Measurements from ENCODE around the gene COLEC12. TPM values are rescaled to one million over a fixed set of nuclear protein-coding genes. Genes with fewer than 3 reads are reported as not detected.

The COLEC12 gene
- total RNA-seq, 2 experiments from 2014 or later, result not detected

- no peak overlapping the region for H3K27ac Mint-ChIP-seq
- Histone ChIP-seq H3K4me1 (ENCODE audit: insufficient read depth, low read length) (peaks cover 5% of the 10 kb centered on the region), H3K27me3 (ENCODE audit: control insufficient read depth in 1 of 2, insufficient read depth in 2 of 2, low read length in 2 of 2) (peaks cover 13 to 39% of the 10 kb centered on the region in 2 experiments), H3K9me3 (ENCODE audit: control insufficient read depth in 1 of 2, insufficient read depth in 1 of 2, low read length in 2 of 2) (no peaks in the 10 kb centered on the region), H3K27ac (ENCODE audit: low read depth in 1 of 2, low read length in 2 of 2) (no peak overlapping the region), H3K36me3 (ENCODE audit: insufficient read depth, low read length) (no peaks in the 10 kb centered on the region), H3K4me3 (ENCODE audit: low read length) (no peak overlapping the region)
- CTCF ChIA-PET, result no interaction called here
- TF ChIP-seq CTCF (IDR thresholded peaks at IDR 0.05), result no peak
- intact Hi-C loops (cut with DNase I, micrococcal nuclease), result no loop called here
- no peak overlapping the region for H3K4me3 Mint-ChIP-seq
- no peak for DNase-seq
- peaks cover 59% of the 10 kb centered on the region for H3K27me3 Mint-ChIP-seq
- no peaks in the 10 kb centered on the region for H3K9me3 Mint-ChIP-seq
- no peaks in the 10 kb centered on the region for H3K4me1 Mint-ChIP-seq (ENCODE audit: low read depth)
- no peaks in the 10 kb centered on the region for H3K36me3 Mint-ChIP-seq (ENCODE audit: low read depth)
- POLR2A ChIA-PET, result no interaction called here
- no peak for ATAC-seq (ENCODE audit: poor library complexity)
Observed at GRCh38 chr18:498931-499775, 1.3 kb downstream of the COLEC12 start.

- POLR2A ChIA-PET, result interaction anchor here (0.6 kb wide), 1 partner anchor 48 kb away, joined by 4 read pairs; no protein-coding TSS in a partner anchor
- no peak overlapping the region for H3K4me3 Mint-ChIP-seq
- DNase-seq (no peak), ATAC-seq (ENCODE audit: poor library complexity) (no peak)
- H3K4me1 ChIP-seq (ENCODE audit: insufficient read depth, low read length), result peaks cover 5% of the 10 kb centered on the region
- TF ChIP-seq CTCF (IDR thresholded peaks at IDR 0.05), result no peak
- H3K36me3 Mint-ChIP-seq (ENCODE audit: low read depth), result no peaks in the 10 kb centered on the region
- H3K9me3 Mint-ChIP-seq, result no peaks in the 10 kb centered on the region
- peaks cover 52% of the 10 kb centered on the region for H3K27me3 Mint-ChIP-seq
- H3K4me3 ChIP-seq (ENCODE audit: low read length), result no peak overlapping the region
- intact Hi-C loops (cut with DNase I, micrococcal nuclease), result no loop called here
- no peaks in the 10 kb centered on the region for H3K36me3 ChIP-seq (ENCODE audit: insufficient read depth, low read length)
- H3K9me3 ChIP-seq (ENCODE audit: control insufficient read depth in 1 of 2, insufficient read depth in 1 of 2, low read length in 2 of 2), result no peaks in the 10 kb centered on the region
- peaks cover 13 to 39% of the 10 kb centered on the region in 2 experiments for H3K27me3 ChIP-seq (ENCODE audit: control insufficient read depth in 1 of 2, insufficient read depth in 2 of 2, low read length in 2 of 2)
- H3K4me1 Mint-ChIP-seq (ENCODE audit: low read depth), result no peaks in the 10 kb centered on the region
- CTCF ChIA-PET, result no interaction called here
- H3K27ac ChIP-seq (ENCODE audit: low read depth in 1 of 2, low read length in 2 of 2), result no peak overlapping the region
- no peak overlapping the region for H3K27ac Mint-ChIP-seq
Observed at GRCh38 chr18:497688-498087, 2.8 kb downstream of the COLEC12 start.

- Histone ChIP-seq H3K9me3 (ENCODE audit: control insufficient read depth in 1 of 2, insufficient read depth in 1 of 2, low read length in 2 of 2) (no peaks in the 10 kb centered on the region), H3K27ac (ENCODE audit: low read depth in 1 of 2, low read length in 2 of 2) (no peak overlapping the region), H3K36me3 (ENCODE audit: insufficient read depth, low read length) (no peaks in the 10 kb centered on the region), H3K27me3 (ENCODE audit: control insufficient read depth in 1 of 2, insufficient read depth in 2 of 2, low read length in 2 of 2) (peaks cover 13 to 30% of the 10 kb centered on the region in 2 experiments), H3K4me3 (ENCODE audit: low read length) (no peak overlapping the region), H3K4me1 (ENCODE audit: insufficient read depth, low read length) (peaks cover 5% of the 10 kb centered on the region)
- H3K27me3 Mint-ChIP-seq, result peaks cover 41% of the 10 kb centered on the region
- TF ChIP-seq CTCF (IDR thresholded peaks at IDR 0.05), result no peak
- H3K36me3 Mint-ChIP-seq (ENCODE audit: low read depth), result no peaks in the 10 kb centered on the region
- ChIA-PET POLR2A (no interaction called here), CTCF (no interaction called here)
- intact Hi-C loops (cut with DNase I, micrococcal nuclease), result no loop called here
- ATAC-seq (ENCODE audit: poor library complexity) (no peak), DNase-seq (no peak)
- H3K4me3 Mint-ChIP-seq, result no peak overlapping the region
- H3K4me1 Mint-ChIP-seq (ENCODE audit: low read depth), result no peaks in the 10 kb centered on the region
- H3K27ac Mint-ChIP-seq, result no peak overlapping the region
- H3K9me3 Mint-ChIP-seq, result no peaks in the 10 kb centered on the region
Observed at GRCh38 chr18:495452-495851, 5.0 kb downstream of the COLEC12 start.

Measured in CD4-positive, alpha-beta T cell (primary cell).